Measurements from ENCODE around the gene NDUFAF3.

DNA sequence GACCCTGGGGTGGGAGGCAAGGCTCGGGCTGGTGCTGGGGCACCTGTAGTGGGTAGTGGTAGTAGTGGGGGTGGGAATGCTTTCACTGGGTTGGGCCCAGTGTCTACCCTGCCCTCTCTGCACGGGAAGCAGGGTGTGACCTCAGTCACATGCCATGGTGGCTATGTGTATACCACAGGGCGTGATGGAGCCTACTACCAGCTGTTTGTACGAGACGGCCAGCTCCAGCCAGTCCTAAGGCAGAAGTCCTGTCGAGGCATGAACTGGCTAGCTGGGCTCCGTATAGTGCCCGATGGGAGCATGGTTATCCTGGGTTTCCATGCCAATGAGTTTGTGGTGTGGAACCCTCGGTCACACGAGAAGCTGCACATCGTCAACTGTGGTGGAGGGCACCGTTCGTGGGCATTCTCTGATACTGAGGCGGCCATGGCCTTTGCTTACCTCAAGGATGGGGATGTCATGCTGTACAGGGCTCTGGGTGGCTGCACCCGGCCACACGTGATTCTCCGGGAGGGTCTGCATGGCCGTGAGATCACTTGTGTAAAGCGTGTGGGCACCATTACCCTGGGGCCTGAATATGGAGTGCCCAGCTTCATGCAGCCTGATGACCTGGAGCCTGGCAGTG is 8.7 kb upstream of the NDUFAF3 start:
- TF ChIP-seq CTCF (IDR thresholded peaks at IDR 0.05) (no peak), POLR2A (IDR thresholded peaks at IDR 0.05; ENCODE audit: low read depth) (no peak), POLR2AphosphoS5 (IDR thresholded peaks at IDR 0.05) (no peak), EP300 (IDR thresholded peaks at IDR 0.05) (no peak)
